Measurements from ENCODE around the gene RPS6KA6. TPM values are rescaled to one million over a fixed set of nuclear protein-coding genes. Genes with fewer than 3 reads are reported as not detected.

RPS6KA6 gene
- total RNA-seq, 2 donors from 2014 or later, result 2.1 to 2.2 TPM

DNA sequence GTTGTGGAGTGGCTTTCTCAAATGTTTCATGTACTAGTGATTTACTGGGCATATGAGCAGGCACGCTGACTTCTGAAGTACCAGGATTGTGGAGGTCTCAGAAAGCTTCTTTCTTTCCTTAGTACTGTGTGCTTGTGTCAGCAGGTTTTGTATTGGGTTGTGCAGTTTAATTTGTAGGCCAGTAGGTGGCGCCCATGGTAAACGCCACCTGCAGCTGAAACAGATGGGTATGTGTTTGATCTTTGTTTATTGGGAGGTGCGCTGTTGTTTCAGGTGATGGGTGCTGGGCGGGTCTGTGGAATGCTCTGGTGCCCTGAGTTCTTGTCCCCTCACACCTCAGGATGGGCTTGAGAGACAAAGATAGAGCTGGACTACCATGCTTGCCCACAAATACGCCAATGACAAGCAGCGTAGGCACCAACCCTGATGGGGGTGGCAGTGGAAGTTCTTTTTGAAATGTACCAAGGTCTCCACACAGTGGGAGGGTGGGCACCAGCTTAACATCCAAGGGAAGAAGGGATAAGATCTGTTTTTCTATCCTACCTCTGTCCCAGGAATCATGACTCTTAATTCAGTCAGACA lies 141.5 kb downstream of the RPS6KA6 start:
- intact Hi-C loops (cut with DNase I), result no loop called here
- DNase-seq, result no peak
- no peak for ATAC-seq

DNA sequence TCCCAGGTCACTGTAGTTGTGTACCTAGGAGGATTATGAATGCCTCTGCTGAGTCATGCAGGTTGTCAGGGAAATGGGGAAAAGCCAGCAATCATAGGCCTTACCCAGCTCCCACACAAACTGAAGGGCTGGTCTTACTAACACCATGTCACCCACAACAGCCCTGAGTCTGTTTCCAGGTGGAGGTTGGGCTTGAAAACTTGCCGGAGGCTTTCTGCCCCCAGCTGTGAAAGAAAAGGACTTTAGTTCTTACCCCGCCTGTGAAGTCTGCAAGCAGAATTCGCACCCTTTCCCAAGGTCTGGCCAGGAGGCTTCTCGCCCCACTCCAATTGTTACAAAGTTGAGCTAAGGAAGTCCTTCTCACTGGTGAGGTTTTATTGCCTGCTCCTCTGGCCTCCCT lies 143.9 kb downstream of the RPS6KA6 start:
- DNase-seq (no peak), ATAC-seq (no peak)
- intact Hi-C loops (cut with DNase I), result no loop called here

Small RNAs within 50 kb of the gene (microRNA-seq; reads per million reads assigned to microRNA genes)
- 0 reads per million in 2 donors for gene MIR548I4

Data from left cardiac atrium (tissue), 4 donors.